ENCODE data around the gene ZNF425. TPM values are rescaled to one million over a fixed set of nuclear protein-coding genes. Genes with fewer than 3 reads are reported as not detected.

ZNF425 gene
- total RNA-seq, 1 donor from 2014 or later, result 4.9 TPM

GRCh38 chr7:149166630-149167352 lies 40.7 kb upstream of the ZNF425 start:
- H3K27ac Mint-ChIP-seq (ENCODE audit: unreplicated experiment), result no peak overlapping the region
- no peaks in the 10 kb centered on the region for H3K4me1 Mint-ChIP-seq
- no peaks in the 10 kb centered on the region for H3K27me3 Mint-ChIP-seq (ENCODE audit: low read depth)
- DNase-seq (ENCODE audit: low read depth, low spot score), result no peak
- H3K4me3 Mint-ChIP-seq, result no peak overlapping the region
- H3K36me3 Mint-ChIP-seq (ENCODE audit: low read depth), result peaks cover 7% of the 10 kb centered on the region
- no peak for TF ChIP-seq CTCF (conservative IDR thresholded peaks at IDR 0.05)
- H3K9me3 Mint-ChIP-seq, result no peaks in the 10 kb centered on the region

- Mint-ChIP-seq H3K27me3 (ENCODE audit: low read depth) (no peaks in the 10 kb centered on the region), H3K27ac (ENCODE audit: unreplicated experiment) (no peak overlapping the region), H3K4me1 (no peaks in the 10 kb centered on the region), H3K36me3 (ENCODE audit: low read depth) (peaks cover 7% of the 10 kb centered on the region), H3K4me3 (no peak overlapping the region), H3K9me3 (no peaks in the 10 kb centered on the region)
- no peak for TF ChIP-seq CTCF (conservative IDR thresholded peaks at IDR 0.05)
- DNase-seq (ENCODE audit: low read depth, low spot score), result no peak
Measured at GRCh38 chr7:149166142-149166541, 40.0 kb upstream of the ZNF425 start.

- Mint-ChIP-seq H3K9me3 (peaks cover 2% of the 10 kb centered on the region), H3K36me3 (ENCODE audit: low read depth) (peaks cover 11% of the 10 kb centered on the region), H3K4me1 (no peaks in the 10 kb centered on the region), H3K27me3 (ENCODE audit: low read depth) (no peaks in the 10 kb centered on the region), H3K27ac (ENCODE audit: unreplicated experiment) (no peak overlapping the region), H3K4me3 (no peak overlapping the region)
- DNase-seq (ENCODE audit: low read depth, low spot score), result no peak
- TF ChIP-seq CTCF (conservative IDR thresholded peaks at IDR 0.05), result no peak
Measured at GRCh38 chr7:149161241-149161848, 35.2 kb upstream of the ZNF425 start.

DNA sequence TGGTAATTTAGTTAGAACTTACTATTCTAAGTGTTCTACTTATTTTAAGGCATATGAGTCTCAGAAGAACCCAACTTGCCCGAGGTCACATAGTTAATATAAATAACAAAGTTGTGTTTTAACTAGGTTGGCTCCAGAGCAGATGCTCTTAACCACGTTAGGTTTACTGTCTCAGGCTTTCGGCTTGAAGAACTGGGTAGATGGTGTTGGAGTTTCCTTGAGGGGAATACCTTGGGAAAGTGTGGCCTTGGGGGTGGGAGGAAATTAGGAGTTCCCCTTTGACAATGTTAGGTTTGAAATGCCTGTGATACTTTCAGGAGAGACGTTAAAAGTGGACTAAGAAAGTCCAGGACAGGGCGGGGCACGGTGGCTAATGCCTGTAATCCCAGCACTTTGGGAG lies 30.8 kb upstream of the ZNF425 start:
- H3K27ac Mint-ChIP-seq (ENCODE audit: unreplicated experiment), result no peak overlapping the region
- DNase-seq (ENCODE audit: low read depth, low spot score), result no peak
- H3K36me3 Mint-ChIP-seq (ENCODE audit: low read depth), result peaks cover 29% of the 10 kb centered on the region
- no peak overlapping the region for H3K4me3 Mint-ChIP-seq
- no peaks in the 10 kb centered on the region for H3K27me3 Mint-ChIP-seq (ENCODE audit: low read depth)
- TF ChIP-seq CTCF (conservative IDR thresholded peaks at IDR 0.05), result no peak
- no peaks in the 10 kb centered on the region for H3K4me1 Mint-ChIP-seq
- H3K9me3 Mint-ChIP-seq, result peaks cover 2% of the 10 kb centered on the region

- Mint-ChIP-seq H3K4me3 (no peak overlapping the region), H3K27me3 (ENCODE audit: low read depth) (no peaks in the 10 kb centered on the region), H3K9me3 (peaks cover 2% of the 10 kb centered on the region), H3K27ac (ENCODE audit: unreplicated experiment) (no peak overlapping the region), H3K4me1 (peaks cover 5% of the 10 kb centered on the region), H3K36me3 (ENCODE audit: low read depth) (peaks cover 26% of the 10 kb centered on the region)
- TF ChIP-seq CTCF (conservative IDR thresholded peaks at IDR 0.05), result no peak
- no peak for DNase-seq (ENCODE audit: low read depth, low spot score)
Measured at GRCh38 chr7:149154056-149154455, 27.9 kb upstream of the ZNF425 start.

Data from neural crest cell (in vitro differentiated cells).